HFFc6 (cell line): Measurements from ENCODE around the gene TBX21. TPM values are rescaled to one million over a fixed set of nuclear protein-coding genes. Genes with fewer than 3 reads are reported as not detected.

Experiments
- DNase-seq: peaks from one replicate; pipeline ENCODE4 v3.0.0-alpha.2; 2018
- H3K27ac Mint-ChIP-seq: 2 replicates; pipeline ENCODE4 v1.8.0; 2020; ENCODE audit warnings: mild to moderate bottlenecking, mixed read lengths
- H3K27me3 Mint-ChIP-seq: 2 replicates; pipeline ENCODE4 v1.8.0; 2021; ENCODE audit warnings: mild to moderate bottlenecking, moderate library complexity, mixed read lengths; ENCODE audit not compliant: insufficient read depth
- H3K36me3 Mint-ChIP-seq: 2 replicates; pipeline ENCODE4 v1.8.0; 2021; ENCODE audit warnings: low read depth, mixed read lengths
- H3K4me1 Mint-ChIP-seq: 2 replicates; pipeline ENCODE4 v1.8.0; 2020; ENCODE audit warnings: low read depth, mixed read lengths
- H3K4me3 Mint-ChIP-seq: 2 replicates; pipeline ENCODE4 v1.8.0; 2020; ENCODE audit warnings: mild to moderate bottlenecking, moderate library complexity, mixed read lengths
- H3K9me3 Mint-ChIP-seq: 2 replicates; pipeline ENCODE4 v1.8.0; 2020; ENCODE audit warnings: mild to moderate bottlenecking, mixed read lengths
- CTCF ChIP-seq: fragments of 200-600 bp; sonication (generic); IDR thresholded peaks from 2 replicates; pipeline ENCODE4 v1.5.0; 2021; ENCODE audit warnings: antibody characterized with exemption, mild to moderate bottlenecking
- total RNA-seq, 6 experiments: library from RNA; stranded (reverse); fragmentation: NEBNext Ultra II Directional; extraction: Animal tissue kit (Norgen Biotek cat#: 25700); gene quantifications; 2 replicates in 1 of 6; 3 replicates in 5 of 6; pipeline ENCODE4 v1.2.3, GENCODE V29; 2021

Gene TBX21
- total RNA-seq, 6 experiments from 2014 or later: not detected

- H3K36me3 Mint-ChIP-seq: no peaks in the 10 kb centered on the region
- H3K4me3 Mint-ChIP-seq: no peak overlapping the region
- H3K27me3 Mint-ChIP-seq: peaks cover 46% of the 10 kb centered on the region
- no peak overlapping the region for H3K27ac Mint-ChIP-seq
- H3K4me1 Mint-ChIP-seq: no peaks in the 10 kb centered on the region
- TF ChIP-seq CTCF: no peak
- no peak for DNase-seq
- no peaks in the 10 kb centered on the region for H3K9me3 Mint-ChIP-seq
Measured at GRCh38 chr17:47744168-47745036, 11.4 kb downstream of the TBX21 start.

- no peak overlapping the region for H3K4me3 Mint-ChIP-seq
- no peaks in the 10 kb centered on the region for H3K4me1 Mint-ChIP-seq
- H3K36me3 Mint-ChIP-seq: no peaks in the 10 kb centered on the region
- TF ChIP-seq CTCF: no peak
- no peaks in the 10 kb centered on the region for H3K9me3 Mint-ChIP-seq
- H3K27ac Mint-ChIP-seq: no peak overlapping the region
- DNase-seq: no peak
- H3K27me3 Mint-ChIP-seq: peaks cover 46% of the 10 kb centered on the region
Measured at GRCh38 chr17:47745037-47745380, 12.0 kb downstream of the TBX21 start.

GRCh38 chr17:47751471-47751870 lies 18.4 kb downstream of the TBX21 start:
- Mint-ChIP-seq H3K4me3 (no peak overlapping the region), H3K27ac (no peak overlapping the region), H3K4me1 (no peaks in the 10 kb centered on the region), H3K27me3 (peaks cover 24% of the 10 kb centered on the region), H3K36me3 (no peaks in the 10 kb centered on the region), H3K9me3 (peaks cover 14% of the 10 kb centered on the region)
- no peak for TF ChIP-seq CTCF
- DNase-seq: no peak

- H3K36me3 Mint-ChIP-seq: peaks cover 15% of the 10 kb centered on the region
Measured at GRCh38 chr17:47757386-47757785, 24.4 kb downstream of the TBX21 start.

DNA sequence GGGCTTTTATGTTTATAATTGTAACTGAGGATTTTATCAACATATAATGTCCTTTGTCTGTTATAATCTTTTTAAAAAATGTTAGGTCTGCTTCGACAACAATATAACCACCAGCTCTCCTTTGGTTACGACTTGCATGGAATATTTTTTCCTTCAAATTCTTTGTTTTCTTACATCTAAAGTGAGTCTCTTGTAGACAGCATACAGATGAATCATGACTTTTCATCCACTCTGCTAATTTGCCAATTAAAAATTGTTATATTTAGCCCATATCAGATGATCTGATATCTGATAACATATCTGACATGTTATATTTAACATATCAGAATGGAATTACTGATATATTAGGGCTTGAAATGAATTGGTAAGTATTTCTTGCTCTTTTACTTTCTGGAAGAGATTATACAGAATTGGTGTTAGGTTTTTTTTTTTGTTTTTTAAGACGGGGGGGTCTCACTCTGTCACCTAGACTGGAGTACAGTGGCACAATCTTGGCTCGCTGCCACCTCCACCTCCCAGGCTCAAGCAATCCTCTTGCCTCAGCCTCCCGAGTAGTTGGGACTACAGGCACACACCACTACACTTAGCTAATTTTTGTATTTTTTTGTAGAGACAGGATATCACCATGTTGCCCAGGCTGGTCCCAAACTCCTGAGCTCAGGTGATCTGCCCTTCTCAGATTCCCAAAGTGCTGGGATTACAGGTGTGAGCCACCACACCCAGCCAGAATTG lies 27.5 kb downstream of the TBX21 start:
- H3K4me3 Mint-ChIP-seq: no peak overlapping the region
- no peak for DNase-seq
- H3K27me3 Mint-ChIP-seq: peaks cover 15% of the 10 kb centered on the region
- H3K4me1 Mint-ChIP-seq: peaks cover 22% of the 10 kb centered on the region
- TF ChIP-seq CTCF: no peak
- peaks cover 15% of the 10 kb centered on the region for H3K36me3 Mint-ChIP-seq
- H3K27ac Mint-ChIP-seq: no peak overlapping the region
- H3K9me3 Mint-ChIP-seq: peaks cover 41% of the 10 kb centered on the region

More at GRCh38 chr17:47757386-47757785, 24.4 kb downstream of the TBX21 start:
- no peak for DNase-seq
- peaks cover 9% of the 10 kb centered on the region; the same call in 1 of the 2 replicates for H3K4me1 Mint-ChIP-seq
- TF ChIP-seq CTCF: no peak
- peaks cover 23% of the 10 kb centered on the region for H3K27me3 Mint-ChIP-seq
- H3K9me3 Mint-ChIP-seq: peaks cover 41% of the 10 kb centered on the region
- H3K4me3 Mint-ChIP-seq: no peak overlapping the region
- H3K27ac Mint-ChIP-seq: no peak overlapping the region
